Upper lobe of right lung (tissue), 1 donor: ENCODE measurements around the gene NGFR. TPM values are rescaled to one million over a fixed set of nuclear protein-coding genes. Genes with fewer than 3 reads are reported as not detected.
A peak's percentile ranks its signal among the peaks of the same experiment; 100 is the strongest.

ENCODE experiments used
- ATAC-seq: fragments of 200-7000 bp; cut with Tn5 transposase; one replicate; pipeline ENCODE4 v1.9.1; 2020; ENCODE audit warnings: mild to moderate bottlenecking, moderate library complexity
- DNase-seq: peaks from one replicate; pipeline ENCODE4 v3.0.0-alpha.2; 2020
- H3K27ac ChIP-seq: fragments of 200-600 bp; one replicate; pipeline ENCODE4 v1.8.0; 2022
- H3K27me3 ChIP-seq: fragments of 200-600 bp; one replicate; pipeline ENCODE4 v1.8.0; 2022; ENCODE audit warnings: mild to moderate bottlenecking
- H3K36me3 ChIP-seq: fragments of 200-600 bp; one replicate; pipeline ENCODE4 v1.8.0; 2022
- H3K4me1 ChIP-seq: fragments of 200-600 bp; one replicate; pipeline ENCODE4 v1.8.0; 2022
- H3K4me3 ChIP-seq: fragments of 200-600 bp; one replicate; pipeline ENCODE4 v1.8.0; 2022; ENCODE audit warnings: mild to moderate bottlenecking
- H3K9me3 ChIP-seq: fragments of 200-600 bp; one replicate; pipeline ENCODE4 v1.8.0; 2022
- CTCF ChIP-seq: fragments of 200-600 bp; IDR thresholded peaks from one replicate; pipeline ENCODE4 v1.8.0; 2022; ENCODE audit warnings: antibody characterized with exemption
- intact Hi-C: fragments of 100-400 bp; cut with DNase I; formaldehyde crosslinking; loops from one replicate; pipeline ENCODE4 v1.11.0; 2022
- microRNA-seq: library from miRNA; unstranded; fragments of <30 nt; microRNA quantifications from one replicate; pipeline ENCODE4 v1.2.0, GENCODE V29; 2020; ENCODE audit warnings: borderline microRNAs expressed
- total RNA-seq: library from RNA; stranded (reverse); fragmentation: NEBNext Ultra II Directional; extraction: Animal tissue kit (Norgen Biotek cat#: 25700); gene quantifications from one replicate; pipeline ENCODE4 v1.2.1, GENCODE V29; 2021
- donor health status: DM: no; HTN: yes; CAD: no; lungs with severe emphysema.

Gene NGFR
- total RNA-seq, 1 donor from 2014 or later, result 0.78 TPM

GRCh38 chr17:49554694-49555494 is 59.8 kb downstream of the NGFR start:
- H3K27ac ChIP-seq, result no peak overlapping the region
- peaks cover 6% of the 10 kb centered on the region for H3K4me1 ChIP-seq
- TF ChIP-seq CTCF, result no peak
- H3K4me3 ChIP-seq, result no peak overlapping the region
- intact Hi-C loops, result loop anchor here (10.0 kb wide), 2 partner anchors 120 to 220 kb away; no protein-coding TSS in a partner anchor
- H3K27me3 ChIP-seq, result peaks cover 11% of the 10 kb centered on the region
- DNase-seq (peak; percentile 60), ATAC-seq (no peak)
- no peaks in the 10 kb centered on the region for H3K36me3 ChIP-seq
- H3K9me3 ChIP-seq, result no peaks in the 10 kb centered on the region

- Histone ChIP-seq H3K27me3 (peaks cover 11% of the 10 kb centered on the region), H3K27ac (no peak overlapping the region), H3K4me1 (peaks cover 6% of the 10 kb centered on the region), H3K36me3 (no peaks in the 10 kb centered on the region), H3K4me3 (no peak overlapping the region), H3K9me3 (no peaks in the 10 kb centered on the region)
- DNase-seq (no peak), ATAC-seq (no peak)
- no peak for TF ChIP-seq CTCF
- intact Hi-C loops, result loop anchor here (10.0 kb wide), 2 partner anchors 121 to 219 kb away; no protein-coding TSS in a partner anchor
Measured at GRCh38 chr17:49555495-49556222, 60.6 kb downstream of the NGFR start.

- no peaks in the 10 kb centered on the region for H3K9me3 ChIP-seq
- no peak overlapping the region for H3K27ac ChIP-seq
- H3K4me3 ChIP-seq, result no peak overlapping the region
- H3K27me3 ChIP-seq, result peaks cover 11% of the 10 kb centered on the region
- peak; percentile 100 for TF ChIP-seq CTCF
- peaks cover 6% of the 10 kb centered on the region for H3K4me1 ChIP-seq
- H3K36me3 ChIP-seq, result no peaks in the 10 kb centered on the region
- ATAC-seq, result peak; percentile 93
- DNase-seq, result peak; percentile 86
- intact Hi-C loops, result loop anchor here (10.0 kb wide), 2 partner anchors 122 to 218 kb away; no protein-coding TSS in a partner anchor
Measured at GRCh38 chr17:49556223-49556943, 61.3 kb downstream of the NGFR start.

GRCh38 chr17:49557312-49558024 is 62.4 kb downstream of the NGFR start:
- no peaks in the 10 kb centered on the region for H3K36me3 ChIP-seq
- TF ChIP-seq CTCF, result peak; percentile 50
- no peak for DNase-seq
- H3K27ac ChIP-seq, result no peak overlapping the region
- peaks cover 6% of the 10 kb centered on the region for H3K4me1 ChIP-seq
- no peaks in the 10 kb centered on the region for H3K9me3 ChIP-seq
- intact Hi-C loops, result loop anchor here (10.0 kb wide), 2 partner anchors 123 to 217 kb away; no protein-coding TSS in a partner anchor
- peaks cover 11% of the 10 kb centered on the region for H3K27me3 ChIP-seq
- no peak overlapping the region for H3K4me3 ChIP-seq
- peak; percentile 76 for ATAC-seq

Small RNA genes within 50 kb of the gene (microRNA-seq; reads per million reads assigned to microRNA genes)
- not detected for gene MIR6165

Other genes starting within 250 kb of the NGFR start
- 49.8 TPM for gene ZNF652, start 133.0 kb upstream of the NGFR start, total RNA-seq
- 127 TPM for gene PHB1, start 80.4 kb upstream of the NGFR start, total RNA-seq
- 6.3 TPM for gene NXPH3, start 80.6 kb downstream of the NGFR start, total RNA-seq
- gene SPOP, start 182.8 kb downstream of the NGFR start, total RNA-seq, result 87.3 TPM
- 48.1 TPM for gene SLC35B1, start 212.7 kb downstream of the NGFR start, total RNA-seq